Stimulated activated effector memory CD8-positive, alpha-beta T cell treated with anti-CD3 and anti-CD28 coated beads, Interleukin-12 subunit alpha, Interleukin-12 subunit beta, amount 100 ng/mL, for 72 hours (primary cell): ENCODE data around the gene ACIN1.

Experiments
- ATAC-seq: fragments of 150-1000 bp; cut with Tn5 transposase; 2 replicates; pipeline ENCODE4 v1.10.0; 2021
- DNase-seq, 2 donors: peaks; one replicate each; pipeline ENCODE4 v3.0.0; 2021 to 2022; ENCODE audit warnings: low spot score in 2 of 2
- H3K27ac Mint-ChIP-seq: one replicate; pipeline ENCODE4 v1.8.0; 2022; ENCODE audit warnings: mild to moderate bottlenecking, mixed read lengths
- H3K36me3 Mint-ChIP-seq: one replicate; pipeline ENCODE4 v1.8.0; 2022; ENCODE audit warnings: mild to moderate bottlenecking, mixed read lengths
- H3K4me1 Mint-ChIP-seq: one replicate; pipeline ENCODE4 v1.8.0; 2022; ENCODE audit warnings: mixed read lengths
- H3K4me3 Mint-ChIP-seq: one replicate; pipeline ENCODE4 v1.8.0; 2022; ENCODE audit warnings: mild to moderate bottlenecking, mixed read lengths
- H3K9me3 Mint-ChIP-seq: one replicate; pipeline ENCODE4 v1.8.0; 2022; ENCODE audit warnings: mixed read lengths

ACIN1 gene, protein sequence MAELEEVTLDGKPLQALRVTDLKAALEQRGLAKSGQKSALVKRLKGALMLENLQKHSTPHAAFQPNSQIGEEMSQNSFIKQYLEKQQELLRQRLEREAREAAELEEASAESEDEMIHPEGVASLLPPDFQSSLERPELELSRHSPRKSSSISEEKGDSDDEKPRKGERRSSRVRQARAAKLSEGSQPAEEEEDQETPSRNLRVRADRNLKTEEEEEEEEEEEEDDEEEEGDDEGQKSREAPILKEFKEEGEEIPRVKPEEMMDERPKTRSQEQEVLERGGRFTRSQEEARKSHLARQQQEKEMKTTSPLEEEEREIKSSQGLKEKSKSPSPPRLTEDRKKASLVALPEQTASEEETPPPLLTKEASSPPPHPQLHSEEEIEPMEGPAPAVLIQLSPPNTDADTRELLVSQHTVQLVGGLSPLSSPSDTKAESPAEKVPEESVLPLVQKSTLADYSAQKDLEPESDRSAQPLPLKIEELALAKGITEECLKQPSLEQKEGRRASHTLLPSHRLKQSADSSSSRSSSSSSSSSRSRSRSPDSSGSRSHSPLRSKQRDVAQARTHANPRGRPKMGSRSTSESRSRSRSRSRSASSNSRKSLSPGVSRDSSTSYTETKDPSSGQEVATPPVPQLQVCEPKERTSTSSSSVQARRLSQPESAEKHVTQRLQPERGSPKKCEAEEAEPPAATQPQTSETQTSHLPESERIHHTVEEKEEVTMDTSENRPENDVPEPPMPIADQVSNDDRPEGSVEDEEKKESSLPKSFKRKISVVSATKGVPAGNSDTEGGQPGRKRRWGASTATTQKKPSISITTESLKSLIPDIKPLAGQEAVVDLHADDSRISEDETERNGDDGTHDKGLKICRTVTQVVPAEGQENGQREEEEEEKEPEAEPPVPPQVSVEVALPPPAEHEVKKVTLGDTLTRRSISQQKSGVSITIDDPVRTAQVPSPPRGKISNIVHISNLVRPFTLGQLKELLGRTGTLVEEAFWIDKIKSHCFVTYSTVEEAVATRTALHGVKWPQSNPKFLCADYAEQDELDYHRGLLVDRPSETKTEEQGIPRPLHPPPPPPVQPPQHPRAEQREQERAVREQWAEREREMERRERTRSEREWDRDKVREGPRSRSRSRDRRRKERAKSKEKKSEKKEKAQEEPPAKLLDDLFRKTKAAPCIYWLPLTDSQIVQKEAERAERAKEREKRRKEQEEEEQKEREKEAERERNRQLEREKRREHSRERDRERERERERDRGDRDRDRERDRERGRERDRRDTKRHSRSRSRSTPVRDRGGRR

DNA sequence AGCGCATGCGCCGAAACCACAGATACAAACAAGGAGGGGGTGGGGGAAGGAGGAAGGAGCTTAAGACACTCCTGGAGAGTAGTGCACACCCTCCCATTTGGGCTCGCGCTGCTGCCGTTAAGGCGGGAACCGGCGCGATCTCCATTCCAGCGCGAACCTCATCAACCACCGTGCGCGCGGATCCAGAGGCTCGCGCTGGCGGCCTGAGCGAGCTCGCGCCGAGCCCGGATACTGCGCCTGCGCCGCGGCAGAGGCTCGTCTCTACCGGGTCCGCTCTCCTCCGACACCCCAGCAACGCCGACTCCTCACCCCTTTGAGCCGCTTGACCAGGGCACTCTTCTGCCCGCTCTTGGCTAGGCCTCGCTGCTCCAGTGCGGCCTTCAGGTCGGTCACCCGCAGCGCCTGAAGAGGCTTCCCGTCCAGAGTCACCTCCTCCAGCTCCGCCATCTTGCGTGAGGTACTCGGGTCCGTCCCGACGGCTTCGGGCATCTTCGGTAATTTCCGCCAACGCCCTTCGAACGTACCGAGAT is at the start of gene ACIN1:
ACIN1 (minus strand) TSS at position 471 of the 530 bp plus-strand sequence; CDS start at position 447, 24 bp downstream.
- Mint-ChIP-seq H3K4me3 (no peak within 1 kb of the TSS), H3K9me3 (no peaks in the 10 kb centered on the region), H3K27ac (no peak within 1 kb of the TSS), H3K36me3 (peaks cover 31% of the 10 kb centered on the region), H3K4me1 (peaks cover 25% of the 10 kb centered on the region)
- ATAC-seq (peak; percentile 67), DNase-seq (peak; percentile 99 to 100)

- Mint-ChIP-seq H3K4me3 (no peak overlapping the region), H3K9me3 (no peaks in the 10 kb centered on the region), H3K4me1 (no peaks in the 10 kb centered on the region), H3K36me3 (no peaks in the 10 kb centered on the region), H3K27ac (no peak overlapping the region)
- DNase-seq: no peak
- no peak for ATAC-seq
Measured at GRCh38 chr14:23143911-23144310, 49.0 kb upstream of the ACIN1 start.

DNA sequence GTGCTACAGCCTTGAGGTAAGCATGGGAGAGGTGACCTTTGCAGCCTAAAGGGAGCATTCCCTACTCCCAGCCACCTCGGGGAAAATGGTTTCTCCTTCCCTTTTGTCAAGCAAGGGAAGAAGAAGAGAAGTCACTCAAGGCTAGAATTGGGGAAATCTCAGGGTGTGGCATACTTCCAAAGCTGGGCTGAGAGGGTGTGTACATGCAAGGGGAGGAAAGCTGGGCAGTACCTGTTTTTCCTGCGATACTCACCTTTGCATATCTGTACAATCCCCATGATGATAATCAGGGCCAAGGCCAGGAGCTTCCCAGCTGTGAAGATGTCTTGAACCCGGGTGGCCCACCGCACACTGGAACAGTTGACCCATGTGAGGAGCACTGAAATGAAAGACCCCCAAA is 47.9 kb upstream of the ACIN1 start:
- Mint-ChIP-seq H3K27ac (no peak overlapping the region), H3K36me3 (no peaks in the 10 kb centered on the region), H3K4me1 (no peaks in the 10 kb centered on the region), H3K9me3 (no peaks in the 10 kb centered on the region), H3K4me3 (no peak overlapping the region)
- DNase-seq: no peak
- no peak for ATAC-seq

- no peaks in the 10 kb centered on the region for H3K4me1 Mint-ChIP-seq
- no peak for ATAC-seq
- no peaks in the 10 kb centered on the region for H3K9me3 Mint-ChIP-seq
- no peak for DNase-seq
- no peaks in the 10 kb centered on the region for H3K36me3 Mint-ChIP-seq
- no peak overlapping the region for H3K27ac Mint-ChIP-seq
- no peak overlapping the region for H3K4me3 Mint-ChIP-seq
Measured at GRCh38 chr14:23141706-23142444, 46.9 kb upstream of the ACIN1 start.

GRCh38 chr14:23140371-23140770 is 45.4 kb upstream of the ACIN1 start:
- H3K4me1 Mint-ChIP-seq: no peaks in the 10 kb centered on the region
- H3K27ac Mint-ChIP-seq: no peak overlapping the region
- DNase-seq: no peak
- no peak for ATAC-seq
- no peaks in the 10 kb centered on the region for H3K36me3 Mint-ChIP-seq
- H3K9me3 Mint-ChIP-seq: no peaks in the 10 kb centered on the region
- no peak overlapping the region for H3K4me3 Mint-ChIP-seq

- Mint-ChIP-seq H3K4me3 (no peak overlapping the region), H3K4me1 (no peaks in the 10 kb centered on the region), H3K9me3 (no peaks in the 10 kb centered on the region), H3K36me3 (no peaks in the 10 kb centered on the region), H3K27ac (no peak overlapping the region)
- DNase-seq: no peak
- no peak for ATAC-seq
Measured at GRCh38 chr14:23139874-23140273, 44.9 kb upstream of the ACIN1 start.

GRCh38 chr14:23137813-23138535 is 43.0 kb upstream of the ACIN1 start:
- Mint-ChIP-seq H3K4me3 (no peak overlapping the region), H3K36me3 (no peaks in the 10 kb centered on the region), H3K9me3 (no peaks in the 10 kb centered on the region), H3K4me1 (no peaks in the 10 kb centered on the region), H3K27ac (no peak overlapping the region)
- DNase-seq (no peak), ATAC-seq (no peak)

GRCh38 chr14:23137192-23137812 is 42.4 kb upstream of the ACIN1 start:
- Mint-ChIP-seq H3K27ac (no peak overlapping the region), H3K36me3 (no peaks in the 10 kb centered on the region), H3K4me1 (no peaks in the 10 kb centered on the region), H3K4me3 (no peak overlapping the region), H3K9me3 (no peaks in the 10 kb centered on the region)
- ATAC-seq (peak; percentile 16), DNase-seq (no peak)

GRCh38 chr14:23136566-23137133 is 41.7 kb upstream of the ACIN1 start:
- no peaks in the 10 kb centered on the region for H3K4me1 Mint-ChIP-seq
- no peaks in the 10 kb centered on the region for H3K9me3 Mint-ChIP-seq
- H3K27ac Mint-ChIP-seq: no peak overlapping the region
- H3K36me3 Mint-ChIP-seq: no peaks in the 10 kb centered on the region
- ATAC-seq: peak; percentile 28
- DNase-seq: no peak
- no peak overlapping the region for H3K4me3 Mint-ChIP-seq

GRCh38 chr14:23132970-23133369 is 38.0 kb upstream of the ACIN1 start:
- Mint-ChIP-seq H3K9me3 (no peaks in the 10 kb centered on the region), H3K4me1 (peaks cover 5% of the 10 kb centered on the region), H3K36me3 (no peaks in the 10 kb centered on the region), H3K27ac (no peak overlapping the region), H3K4me3 (no peak overlapping the region)
- ATAC-seq: no peak
- DNase-seq: no peak

DNA sequence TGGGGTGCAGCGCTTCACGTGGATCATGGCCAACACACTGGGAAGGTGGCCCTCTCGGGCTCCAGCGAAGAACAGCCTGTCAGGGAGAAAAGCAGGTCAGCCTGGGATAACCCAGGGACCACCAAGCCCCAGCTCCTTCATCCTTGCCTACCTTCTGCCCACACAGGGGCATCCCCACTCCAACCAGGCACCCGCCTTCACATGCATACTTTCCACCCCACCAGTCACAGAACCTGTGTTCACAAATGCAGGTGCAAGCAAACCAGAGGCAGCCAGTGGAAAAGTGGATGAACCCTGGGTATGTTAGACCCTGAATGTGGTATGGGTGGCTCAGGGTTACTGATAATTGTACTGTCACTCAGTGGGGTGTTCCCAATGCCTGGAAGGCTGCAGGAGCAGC is 36.5 kb upstream of the ACIN1 start:
- H3K4me1 Mint-ChIP-seq: peaks cover 5% of the 10 kb centered on the region
- H3K4me3 Mint-ChIP-seq: no peak overlapping the region
- DNase-seq (no peak), ATAC-seq (no peak)
- H3K9me3 Mint-ChIP-seq: no peaks in the 10 kb centered on the region
- H3K27ac Mint-ChIP-seq: no peak overlapping the region
- H3K36me3 Mint-ChIP-seq: no peaks in the 10 kb centered on the region

DNA sequence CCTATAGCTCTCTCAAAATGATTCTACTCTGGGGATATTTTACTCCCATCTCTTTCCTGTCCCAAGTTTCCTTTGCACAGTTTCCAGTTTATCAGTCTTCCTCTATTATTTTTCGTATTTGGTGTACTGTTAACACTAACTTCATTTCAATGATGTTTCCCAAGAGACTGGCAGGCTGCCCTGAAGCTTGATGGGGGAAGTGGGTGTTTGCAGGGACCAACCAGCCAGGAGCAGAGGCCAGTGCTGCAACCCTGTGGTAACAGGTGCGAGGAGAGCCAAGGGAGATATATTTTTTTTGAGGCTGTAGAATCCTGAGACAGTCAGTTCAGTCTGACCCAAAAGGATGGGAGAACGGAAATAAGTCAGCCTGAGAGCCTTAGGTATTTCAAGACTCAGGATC is 35.9 kb upstream of the ACIN1 start:
- Mint-ChIP-seq H3K4me3 (no peak overlapping the region), H3K27ac (no peak overlapping the region), H3K4me1 (peaks cover 5% of the 10 kb centered on the region), H3K9me3 (no peaks in the 10 kb centered on the region), H3K36me3 (no peaks in the 10 kb centered on the region)
- DNase-seq: no peak
- ATAC-seq: no peak

DNA sequence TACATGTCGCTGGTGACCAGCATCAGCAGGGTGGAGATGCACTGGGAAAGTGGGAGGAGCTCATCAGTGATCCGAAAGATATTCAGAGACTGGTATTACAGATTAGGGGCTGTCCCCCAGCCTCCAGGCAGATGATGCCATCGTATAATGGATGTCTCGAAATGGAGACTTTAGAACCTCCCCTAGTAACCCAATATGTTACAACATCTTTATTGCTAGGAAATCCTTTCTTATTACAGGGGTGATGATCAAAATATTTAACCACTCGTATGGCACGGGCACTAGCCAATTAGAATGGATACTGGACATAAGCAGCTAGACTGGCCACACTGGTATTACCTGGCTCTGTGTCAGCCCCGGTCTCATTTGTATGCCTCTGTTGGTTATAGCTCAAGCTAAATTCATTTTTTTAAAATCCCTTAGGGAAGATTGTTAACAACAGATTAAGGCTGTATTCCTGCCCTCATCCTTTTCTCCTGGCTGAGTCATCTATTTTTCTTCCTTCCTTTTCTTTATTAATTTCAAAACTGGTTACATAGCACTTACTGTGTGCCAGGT is 34.9 kb upstream of the ACIN1 start:
- no peaks in the 10 kb centered on the region for H3K36me3 Mint-ChIP-seq
- ATAC-seq: no peak
- H3K4me3 Mint-ChIP-seq: no peak overlapping the region
- DNase-seq: no peak
- H3K27ac Mint-ChIP-seq: no peak overlapping the region
- H3K9me3 Mint-ChIP-seq: no peaks in the 10 kb centered on the region
- H3K4me1 Mint-ChIP-seq: peaks cover 5% of the 10 kb centered on the region
